IMR-90 (cell line): ENCODE data around the gene SERPINE2. TPM values are rescaled to one million over a fixed set of nuclear protein-coding genes. Genes with fewer than 3 reads are reported as not detected.
A peak's percentile ranks its signal among the peaks of the same experiment; 100 is the strongest.

Source experiments
- ATAC-seq: fragments of 200-7000 bp; cut with Tn5 transposase; 2 replicates; pipeline ENCODE4 v1.9.1; 2020; ENCODE audit warnings: low read depth, mild to moderate bottlenecking, moderate library complexity
- BruUV-seq: library from RNA; stranded (reverse); fragments of 400-500 nt; replicated peaks from 2 replicates; lab custom pipeline; 2021; lab: Mats Ljungman, UMichigan
- CTCF ChIA-PET: fragments of 300-600 bp; formaldehyde crosslinking; extraction: SDS; loops from one replicate; lab custom pipeline; 2021; ENCODE audit warnings: antibody characterized with exemption; lab: Yijun Ruan, JAX
- POLR2A ChIA-PET: fragments of 300-600 bp; sonication (Branson Sonifier 250); formaldehyde crosslinking; loops from one replicate; lab custom pipeline; 2022; ENCODE audit warnings: antibody characterized with exemption; ENCODE audit not compliant: unreplicated experiment; lab: Charles Lee
- DNase-seq: peaks from one replicate; pipeline ENCODE4 v3.0.0; 2013
- H2AFZ ChIP-seq: replicated peaks from 2 replicates; pipeline ENCODE3; 2013; ENCODE audit warnings: low read length, mild to moderate bottlenecking; ENCODE audit not compliant: poor library complexity
- H2AK5ac ChIP-seq: 2 replicates; pipeline ENCODE4 v1.6.1; 2013; ENCODE audit warnings: low read depth, low read length, inconsistent platforms
- H2AK9ac ChIP-seq: replicated peaks from 2 replicates; pipeline ENCODE3; 2013; ENCODE audit warnings: mild to moderate bottlenecking, low read depth, low read length, moderate library complexity; ENCODE audit not compliant: poor library complexity
- H2BK120ac ChIP-seq: 2 replicates; pipeline ENCODE4 v1.6.1; 2013; ENCODE audit warnings: low read depth, low read length, inconsistent platforms
- H2BK15ac ChIP-seq: 3 replicates; pipeline ENCODE4 v1.6.1; 2013; ENCODE audit warnings: low read depth, low read length, inconsistent platforms
- H2BK20ac ChIP-seq: 2 replicates; pipeline ENCODE4 v1.6.1; 2013; ENCODE audit warnings: low read depth, mild to moderate bottlenecking, inconsistent platforms, low read length, moderate library complexity
- H2BK5ac ChIP-seq: 2 replicates; pipeline ENCODE4 v1.6.1; 2013; ENCODE audit warnings: mild to moderate bottlenecking, low read depth, low read length, inconsistent platforms; ENCODE audit not compliant: poor library complexity, severe bottlenecking
- H3K14ac ChIP-seq: replicated peaks from 2 replicates; pipeline ENCODE4 v1.6.1; 2013; ENCODE audit warnings: low read depth, low read length, inconsistent platforms
- H3K18ac ChIP-seq: 2 replicates; pipeline ENCODE4 v1.6.1; 2013; ENCODE audit warnings: low read depth, low read length, control low read depth
- H3K23ac ChIP-seq: 2 replicates; pipeline ENCODE4 v1.6.1; 2013; ENCODE audit warnings: low read depth, low read length, inconsistent platforms
- H3K27ac ChIP-seq: 2 replicates; pipeline ENCODE4 v1.5.1; 2013; ENCODE audit warnings: mild to moderate bottlenecking, control low read depth, low read length; ENCODE audit not compliant: insufficient read depth
- H3K27me3 ChIP-seq: 2 replicates; pipeline ENCODE4 v1.6.1; 2013; ENCODE audit warnings: low read length; ENCODE audit not compliant: control insufficient read depth, insufficient read depth
- H3K36me3 ChIP-seq: 2 replicates; pipeline ENCODE4 v1.6.1; 2013; ENCODE audit warnings: low read length, mixed read lengths; ENCODE audit not compliant: control insufficient read depth, insufficient read depth
- H3K4ac ChIP-seq: 2 replicates; pipeline ENCODE4 v1.6.1; 2013; ENCODE audit warnings: low read depth, low read length, inconsistent platforms
- H3K4me1 ChIP-seq: 2 replicates; pipeline ENCODE4 v1.6.1; 2013; ENCODE audit warnings: low read length, mixed read lengths; ENCODE audit not compliant: control insufficient read depth, insufficient read depth
- H3K4me2 ChIP-seq: 2 replicates; pipeline ENCODE4 v1.6.1; 2013; ENCODE audit warnings: low read depth, mild to moderate bottlenecking, control low read depth, low read length, moderate library complexity
- H3K4me3 ChIP-seq: 2 replicates; pipeline ENCODE4 v1.5.1; 2013; ENCODE audit warnings: low read depth, mild to moderate bottlenecking, control low read depth, low read length, moderate library complexity; ENCODE audit not compliant: insufficient read depth
- H3K56ac ChIP-seq: 2 replicates; pipeline ENCODE4 v1.6.1; 2013; ENCODE audit warnings: low read length, inconsistent platforms; ENCODE audit not compliant: insufficient read depth; ENCODE audit errors: extremely low read depth
- H3K79me1 ChIP-seq, 2 experiments: 2 replicates each; pipeline ENCODE4 v1.6.1; 2013; ENCODE audit warnings: low read length in 2 of 2, inconsistent platforms in 1 of 2, low read depth in 1 of 2
- H3K9ac ChIP-seq: 2 replicates; pipeline ENCODE4 v1.6.1; 2013; ENCODE audit warnings: low read depth, low read length, control low read depth
- H3K9me1 ChIP-seq: 2 replicates; pipeline ENCODE4 v1.6.1; 2013; ENCODE audit warnings: low read length, inconsistent platforms; ENCODE audit not compliant: insufficient read depth
- H3K9me3 ChIP-seq: 2 replicates; pipeline ENCODE4 v1.6.1; 2013; ENCODE audit warnings: low read length; ENCODE audit not compliant: control insufficient read depth, insufficient read depth
- H4K20me1 ChIP-seq: 2 replicates; pipeline ENCODE4 v1.6.1; 2013; ENCODE audit warnings: low read length, inconsistent platforms; ENCODE audit not compliant: insufficient read depth
- H4K5ac ChIP-seq: 2 replicates; pipeline ENCODE4 v1.6.1; 2013; ENCODE audit warnings: mild to moderate bottlenecking, low read depth, low read length, control low read depth
- H4K8ac ChIP-seq, 2 experiments: 2 replicates each; pipeline ENCODE4 v1.6.1; 2013; ENCODE audit warnings: low read depth in 2 of 2, low read length in 2 of 2, control low read depth in 1 of 2, inconsistent platforms in 1 of 2
- H4K91ac ChIP-seq: 2 replicates; pipeline ENCODE4 v1.6.1; 2013; ENCODE audit warnings: low read depth, low read length, inconsistent platforms; ENCODE audit not compliant: insufficient read depth
- CEBPB ChIP-seq: IDR thresholded peaks from 2 replicates; pipeline ENCODE4 v1.6.1; 2012; ENCODE audit warnings: low read depth, low read length, improper control_type of control experiment
- CHD1 ChIP-seq: IDR thresholded peaks from 2 replicates; pipeline ENCODE4 v1.6.1; 2012; ENCODE audit warnings: low read depth, low read length, improper control_type of control experiment
- ELK1 ChIP-seq: fragments of 150-350 bp; IDR thresholded peaks from 2 replicates; pipeline ENCODE4 v1.6.1; 2016; ENCODE audit warnings: low read depth, mild to moderate bottlenecking, low read length, moderate library complexity, borderline replicate concordance
- MAFK ChIP-seq: IDR thresholded peaks from 2 replicates; pipeline ENCODE4 v1.6.1; 2012; ENCODE audit warnings: low read depth, low read length, improper control_type of control experiment
- MXI1 ChIP-seq: IDR thresholded peaks from 2 replicates; pipeline ENCODE4 v1.6.1; 2012; ENCODE audit warnings: low read depth, mild to moderate bottlenecking, low read length, moderate library complexity, borderline replicate concordance
- POLR2A ChIP-seq: IDR thresholded peaks from 2 replicates; pipeline ENCODE4 v1.6.1; 2012; ENCODE audit warnings: mild to moderate bottlenecking, low read depth, low read length
- RAD21 ChIP-seq: IDR thresholded peaks from 2 replicates; pipeline ENCODE4 v1.6.1; 2012; ENCODE audit warnings: low read length, improper control_type of control experiment
- RCOR1 ChIP-seq: IDR thresholded peaks from 2 replicates; pipeline ENCODE4 v1.6.1; 2012; ENCODE audit warnings: mild to moderate bottlenecking, low read length, improper control_type of control experiment; ENCODE audit not compliant: insufficient replicate concordance
- SMC3 ChIP-seq: fragments of 150-350 bp; IDR thresholded peaks from 2 replicates; pipeline ENCODE4 v1.6.1; 2016; ENCODE audit warnings: low read depth, mild to moderate bottlenecking, antibody characterized with exemption, low read length, moderate library complexity
- WGBS, 2 experiments: methylation state at CpG; one replicate each; pipeline versions ENCODE4 v1.1.5 to v1.1.7; 2013; ENCODE audit warnings: missing lambda C conversion rate in 2 of 2; ENCODE audit not compliant: insufficient read length in 1 of 2; ENCODE audit errors: extremely low coverage in 2 of 2; 5-methylcytosine and 5-hydroxymethylcytosine counted together
- dilution Hi-C: fragments of 300-500 bp; cut with HindIII; formaldehyde crosslinking; loops from one replicate; pipeline ENCODE4 v1.14.3; 2018; ENCODE audit warnings: low sequenced_read_pairs; ENCODE audit not compliant: unreplicated experiment
- in situ Hi-C: fragments of 300-500 bp; cut with MboI; formaldehyde crosslinking; loops from 3 replicates; pipeline ENCODE4 v1.14.3; 2019; ENCODE audit warnings: low sequenced_read_pairs, inconsistent platforms, mixed read lengths
- intact Hi-C: fragments of 100-400 bp; cut with micrococcal nuclease; formaldehyde crosslinking; loops from 2 replicates; pipeline ENCODE4 v1.10.0; 2022
- polyA plus RNA-seq, 3 experiments: library from polyadenylated mRNA; depleted of rRNA; stranded (reverse); fragments of >200 nt; gene quantifications; 2 replicates each; pipeline ENCODE4 v1.2.3, GENCODE V29; 2012; ENCODE audit warnings: low replicate concordance in 1 of 3
- total RNA-seq: library from RNA; depleted of rRNA; stranded (reverse); fragments of >200 nt; gene quantifications from 2 replicates; pipeline ENCODE4 v1.2.3, GENCODE V29; 2012
- TF ChIP-seq, protein P1 (sequence below): fragments of 150-350 bp; IDR thresholded peaks from 2 replicates; pipeline ENCODE4 v1.6.1; 2017; ENCODE audit warnings: mild to moderate bottlenecking, antibody characterized with exemption, low read length, low read depth

Gene SERPINE2
- total and polyA plus RNA-seq, 2 of the 4 experiments (the other 2 are of a cell fraction): 24.0 to 62.7 TPM

DNA sequence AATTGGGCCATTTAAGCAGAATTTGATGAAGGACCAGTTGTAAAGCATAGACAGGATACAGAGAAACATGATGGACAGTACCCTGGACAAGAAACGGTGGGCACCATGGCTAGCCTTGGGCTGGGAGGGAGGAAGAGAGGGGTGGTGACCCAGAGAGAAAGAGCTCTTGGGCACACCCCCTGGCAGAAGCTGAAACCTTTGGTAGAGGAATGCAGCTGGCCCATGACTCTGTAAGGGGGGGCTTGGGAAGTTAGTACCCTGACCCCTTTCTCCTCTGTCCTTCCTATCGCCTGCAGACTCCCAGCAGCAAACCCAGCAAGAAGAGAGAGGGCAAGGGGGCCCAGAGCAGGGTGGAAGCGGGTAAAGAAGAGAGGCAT is 49.2 kb downstream of the SERPINE2 start:
- WGBS, 2 experiments: 54% methylated on average over 1 of the region's 3 CpGs; no CpG with 5 or more reads in 1 of the 2 experiments
- dilution Hi-C loops: no loop called here

More for the DNA sequence above, 49.2 kb downstream of the SERPINE2 start:
- H3K36me3 ChIP-seq: peaks cover 9% of the 10 kb centered on the region
- ChIA-PET CTCF (interaction anchor here (0.6 to 1.6 kb wide), 3 partner anchors 20 to 63 kb away, joined by 3 to 4 read pairs (median 4); no protein-coding TSS in a partner anchor), POLR2A (no interaction called here)
- H3K4ac ChIP-seq: no peak overlapping the region; the same call in 1 of the 2 replicates
- no peak overlapping the region for H4K8ac ChIP-seq
- H3K27me3 ChIP-seq: no peaks in the 10 kb centered on the region
- H3K4me1 ChIP-seq: peaks cover 7% of the 10 kb centered on the region; the same call in 1 of the 2 replicates
- H4K20me1 ChIP-seq: no peaks in the 10 kb centered on the region
- no peak overlapping the region for H2BK15ac ChIP-seq
- H3K14ac ChIP-seq: no peak overlapping the region
- H2AK5ac ChIP-seq: no peak overlapping the region
- no peaks in the 10 kb centered on the region; the same call in 1 of the 2 replicates for H3K9me1 ChIP-seq
- H2AFZ ChIP-seq: no peak overlapping the region
- no peak overlapping the region for H2BK5ac ChIP-seq
- H3K4me2 ChIP-seq: no peak overlapping the region
- H2BK120ac ChIP-seq: no peak overlapping the region
- no peak overlapping the region for H3K23ac ChIP-seq
- ATAC-seq (peak; percentile 48), DNase-seq (no peak)
- no peak overlapping the region for H3K9ac ChIP-seq
- no peak overlapping the region for H4K91ac ChIP-seq
- intact Hi-C loops: no loop called here
- no peak overlapping the region for H3K4me3 ChIP-seq
- H3K79me1 ChIP-seq: 0 out of 4 replicates have a peak, but pooled peaks cover 0 to under 1% of the 10 kb centered on the region in 2 experiments
- H3K18ac ChIP-seq: no peak overlapping the region; the same call in 1 of the 2 replicates
- no peak overlapping the region for H2AK9ac ChIP-seq
- no TSS peak for BruUV-seq
- no peak overlapping the region; the same call in 1 of the 2 replicates for H4K5ac ChIP-seq
- in situ Hi-C loops: loop anchor here (5.0 to 10.0 kb wide), 2 partner anchors 297 to 655 kb away; no protein-coding TSS in a partner anchor
- H3K9me3 ChIP-seq: no peaks in the 10 kb centered on the region
- H3K27ac ChIP-seq: peak overlapping the region; percentile 23; the same call in 1 of the 2 replicates
- H2BK20ac ChIP-seq: no peak overlapping the region
- H3K56ac ChIP-seq: no peak overlapping the region
- no peak for TF ChIP-seq SMC3
- TF ChIP-seq, protein P1, sequence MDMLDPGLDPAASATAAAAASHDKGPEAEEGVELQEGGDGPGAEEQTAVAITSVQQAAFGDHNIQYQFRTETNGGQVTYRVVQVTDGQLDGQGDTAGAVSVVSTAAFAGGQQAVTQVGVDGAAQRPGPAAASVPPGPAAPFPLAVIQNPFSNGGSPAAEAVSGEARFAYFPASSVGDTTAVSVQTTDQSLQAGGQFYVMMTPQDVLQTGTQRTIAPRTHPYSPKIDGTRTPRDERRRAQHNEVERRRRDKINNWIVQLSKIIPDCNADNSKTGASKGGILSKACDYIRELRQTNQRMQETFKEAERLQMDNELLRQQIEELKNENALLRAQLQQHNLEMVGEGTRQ: no peak
- TF ChIP-seq RCOR1: no peak
- TF ChIP-seq CHD1: no peak
- no peak for TF ChIP-seq CEBPB
- no peak for TF ChIP-seq POLR2A
- TF ChIP-seq RAD21: no peak
- TF ChIP-seq MXI1: no peak
- TF ChIP-seq ELK1: no peak
- TF ChIP-seq MAFK: no peak
